ENCODE measurements around the gene VIM.

DNA sequence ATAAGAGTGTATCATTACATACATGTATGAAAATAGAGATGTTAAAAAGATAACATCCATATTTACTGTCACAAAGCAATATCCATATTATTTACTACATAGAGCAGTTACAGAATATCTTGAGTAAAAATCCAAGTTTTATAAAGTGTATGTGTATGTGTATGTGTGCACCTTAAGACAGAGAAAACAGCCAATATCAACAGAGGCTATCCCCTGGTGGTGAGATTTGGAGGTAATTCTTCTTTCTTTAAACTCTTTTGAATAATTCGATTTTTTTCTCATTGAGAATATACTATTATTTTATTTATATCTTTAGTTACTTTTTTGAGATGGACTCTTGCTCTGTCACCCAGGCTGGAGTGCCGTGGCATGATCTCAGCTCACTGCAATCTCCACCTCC is 44.9 kb upstream of the VIM start:
- no peak for TF ChIP-seq POLR2A (IDR thresholded peaks at IDR 0.05)
- TF ChIP-seq, protein P1, sequence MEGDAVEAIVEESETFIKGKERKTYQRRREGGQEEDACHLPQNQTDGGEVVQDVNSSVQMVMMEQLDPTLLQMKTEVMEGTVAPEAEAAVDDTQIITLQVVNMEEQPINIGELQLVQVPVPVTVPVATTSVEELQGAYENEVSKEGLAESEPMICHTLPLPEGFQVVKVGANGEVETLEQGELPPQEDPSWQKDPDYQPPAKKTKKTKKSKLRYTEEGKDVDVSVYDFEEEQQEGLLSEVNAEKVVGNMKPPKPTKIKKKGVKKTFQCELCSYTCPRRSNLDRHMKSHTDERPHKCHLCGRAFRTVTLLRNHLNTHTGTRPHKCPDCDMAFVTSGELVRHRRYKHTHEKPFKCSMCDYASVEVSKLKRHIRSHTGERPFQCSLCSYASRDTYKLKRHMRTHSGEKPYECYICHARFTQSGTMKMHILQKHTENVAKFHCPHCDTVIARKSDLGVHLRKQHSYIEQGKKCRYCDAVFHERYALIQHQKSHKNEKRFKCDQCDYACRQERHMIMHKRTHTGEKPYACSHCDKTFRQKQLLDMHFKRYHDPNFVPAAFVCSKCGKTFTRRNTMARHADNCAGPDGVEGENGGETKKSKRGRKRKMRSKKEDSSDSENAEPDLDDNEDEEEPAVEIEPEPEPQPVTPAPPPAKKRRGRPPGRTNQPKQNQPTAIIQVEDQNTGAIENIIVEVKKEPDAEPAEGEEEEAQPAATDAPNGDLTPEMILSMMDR (IDR thresholded peaks at IDR 0.05 in 8 of 11, conservative IDR thresholded peaks at IDR 0.05 in 3 of 11): peak in 1 of 11 experiments; percentile 21
